ENCODE measurements around the gene PRAMEF18.
"Not testable (repeated sequence)": the region's sequence is repeated elsewhere in the genome, so short reads cannot be mapped to it uniquely, and the experiment has no call there.

Gene PRAMEF18

GRCh38 chr1:13230601-13231000 lies 4.6 kb upstream of the PRAMEF18 start:
- H3K9ac ChIP-seq (ENCODE audit: low read depth, low read length); H3K27me3 ChIP-seq (ENCODE audit: control insufficient read depth, insufficient read depth, low read length); H3K4me1 ChIP-seq (ENCODE audit: control insufficient read depth, insufficient read depth, low read length); H3K36me3 ChIP-seq (ENCODE audit: control insufficient read depth, insufficient read depth, low read length): not testable (repeated sequence)
- Histone ChIP-seq H3K9me3 (ENCODE audit: control insufficient read depth, insufficient read depth, low read length) (peaks cover 13% of the 10 kb centered on the region), H3K4me3 (ENCODE audit: low read depth, low read length) (peak overlapping the region; percentile 8)

DNA sequence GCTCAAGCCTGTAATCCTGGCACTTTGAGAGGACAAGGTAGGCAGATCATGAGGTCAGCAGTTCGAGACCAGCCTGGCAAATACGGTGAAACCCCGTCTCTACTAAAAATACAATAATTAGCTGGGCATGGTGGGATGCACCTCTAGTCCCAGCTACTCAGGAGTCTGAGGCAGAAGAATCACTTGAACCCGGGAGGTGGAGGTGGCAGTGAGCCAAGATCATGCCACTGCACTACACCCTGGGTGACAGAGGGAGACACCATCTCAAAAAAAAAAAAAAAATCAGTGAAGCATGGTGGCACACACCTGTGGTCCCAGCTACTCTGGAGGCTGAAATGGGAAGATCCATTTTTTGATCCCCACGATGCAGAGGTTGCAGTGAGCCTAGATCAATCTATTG lies 4.1 kb upstream of the PRAMEF18 start:
- not testable (repeated sequence) for H3K9ac ChIP-seq (ENCODE audit: low read depth, low read length); H3K4me1 ChIP-seq (ENCODE audit: control insufficient read depth, insufficient read depth, low read length); H3K4me3 ChIP-seq (ENCODE audit: low read depth, low read length); H3K36me3 ChIP-seq (ENCODE audit: control insufficient read depth, insufficient read depth, low read length); H3K27me3 ChIP-seq (ENCODE audit: control insufficient read depth, insufficient read depth, low read length)
- H3K9me3 ChIP-seq (ENCODE audit: control insufficient read depth, insufficient read depth, low read length), result peaks cover 13% of the 10 kb centered on the region

DNA sequence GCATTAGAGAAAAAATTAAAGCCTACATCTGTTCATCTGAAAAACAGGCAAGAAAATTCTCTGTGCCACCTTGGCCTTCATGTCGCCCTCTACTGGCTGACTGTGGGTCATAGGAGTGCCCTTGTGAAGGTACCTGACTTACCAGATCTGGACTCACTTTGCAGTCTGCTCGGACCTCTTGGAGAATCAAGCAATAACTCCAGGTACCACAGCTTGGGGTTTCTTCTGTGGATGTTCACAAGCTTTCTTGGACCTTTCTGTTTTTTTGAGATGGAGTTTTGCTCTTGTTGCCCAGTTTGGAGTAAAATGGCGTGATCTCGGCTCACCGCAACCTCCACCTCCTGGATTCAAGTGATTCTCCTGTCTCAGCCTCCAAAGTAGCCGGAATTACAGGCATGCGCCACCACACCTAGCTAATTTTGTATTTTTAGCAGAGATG lies 2.4 kb upstream of the PRAMEF18 start:
- H3K9ac ChIP-seq (ENCODE audit: low read depth, low read length), result no peak overlapping the region
- H3K36me3 ChIP-seq (ENCODE audit: control insufficient read depth, insufficient read depth, low read length), result no peaks in the 10 kb centered on the region
- H3K4me1 ChIP-seq (ENCODE audit: control insufficient read depth, insufficient read depth, low read length), result no peaks in the 10 kb centered on the region
- H3K9me3 ChIP-seq (ENCODE audit: control insufficient read depth, insufficient read depth, low read length), result peaks cover 17% of the 10 kb centered on the region
- no peaks in the 10 kb centered on the region for H3K27me3 ChIP-seq (ENCODE audit: control insufficient read depth, insufficient read depth, low read length)
- no peak overlapping the region for H3K4me3 ChIP-seq (ENCODE audit: low read depth, low read length)

GRCh38 chr1:13227271-13228055 lies 1.5 kb upstream of the PRAMEF18 start:
- peaks cover 17% of the 10 kb centered on the region for H3K9me3 ChIP-seq (ENCODE audit: control insufficient read depth, insufficient read depth, low read length)

DNA sequence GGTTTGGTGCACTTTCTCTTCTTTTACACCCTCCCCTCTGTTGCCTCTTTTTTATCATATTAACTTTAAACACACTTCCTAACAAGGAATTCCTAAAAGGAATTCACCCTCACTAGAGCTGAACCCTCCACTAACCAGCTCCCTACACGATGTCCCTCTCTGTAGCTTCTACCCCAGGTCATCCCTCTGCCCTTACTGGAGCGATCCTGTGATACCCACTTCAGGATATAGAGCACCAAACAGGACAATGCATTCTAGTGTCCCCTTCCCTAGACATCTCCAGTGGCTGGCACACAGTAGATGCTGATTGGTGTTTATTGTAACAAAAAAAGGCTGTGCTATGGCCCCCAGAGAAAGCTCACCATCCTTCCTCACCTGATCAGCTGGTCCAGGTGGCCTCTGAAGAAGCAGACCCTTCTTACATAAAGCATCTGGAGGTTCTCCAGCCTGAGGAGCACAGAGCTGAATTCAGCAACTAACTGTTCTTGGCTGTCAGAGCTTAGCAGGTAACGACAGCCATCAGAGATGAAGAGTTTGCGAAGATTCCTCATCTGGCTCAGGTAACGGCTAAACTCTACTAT lies 1.4 kb downstream of the PRAMEF18 start:
- Histone ChIP-seq H3K27me3 (ENCODE audit: control insufficient read depth, insufficient read depth, low read length) (no peaks in the 10 kb centered on the region), H3K4me1 (ENCODE audit: control insufficient read depth, insufficient read depth, low read length) (no peaks in the 10 kb centered on the region), H3K4me3 (ENCODE audit: low read depth, low read length) (no peak overlapping the region), H3K36me3 (ENCODE audit: control insufficient read depth, insufficient read depth, low read length) (no peaks in the 10 kb centered on the region), H3K9me3 (ENCODE audit: control insufficient read depth, insufficient read depth, low read length) (peaks cover 7% of the 10 kb centered on the region), H3K9ac (ENCODE audit: low read depth, low read length) (no peak overlapping the region)

More at GRCh38 chr1:13227271-13228055, 1.5 kb upstream of the PRAMEF18 start:
- H3K27me3 ChIP-seq (ENCODE audit: control insufficient read depth, insufficient read depth, low read length); H3K9ac ChIP-seq (ENCODE audit: low read depth, low read length); H3K4me3 ChIP-seq (ENCODE audit: low read depth, low read length); H3K36me3 ChIP-seq (ENCODE audit: control insufficient read depth, insufficient read depth, low read length); H3K4me1 ChIP-seq (ENCODE audit: control insufficient read depth, insufficient read depth, low read length): not testable (repeated sequence)

- not testable (repeated sequence) for H3K4me1 ChIP-seq (ENCODE audit: control insufficient read depth, insufficient read depth, low read length); H3K9me3 ChIP-seq (ENCODE audit: control insufficient read depth, insufficient read depth, low read length); H3K27me3 ChIP-seq (ENCODE audit: control insufficient read depth, insufficient read depth, low read length); H3K36me3 ChIP-seq (ENCODE audit: control insufficient read depth, insufficient read depth, low read length); H3K9ac ChIP-seq (ENCODE audit: low read depth, low read length); H3K4me3 ChIP-seq (ENCODE audit: low read depth, low read length)
These were observed 3.2 kb downstream of the PRAMEF18 start for GRCh38 chr1:13222788-13223187.

- not testable (repeated sequence) for H3K36me3 ChIP-seq (ENCODE audit: control insufficient read depth, insufficient read depth, low read length); H3K4me3 ChIP-seq (ENCODE audit: low read depth, low read length); H3K27me3 ChIP-seq (ENCODE audit: control insufficient read depth, insufficient read depth, low read length); H3K9me3 ChIP-seq (ENCODE audit: control insufficient read depth, insufficient read depth, low read length); H3K9ac ChIP-seq (ENCODE audit: low read depth, low read length); H3K4me1 ChIP-seq (ENCODE audit: control insufficient read depth, insufficient read depth, low read length)
These were observed 6.8 kb downstream of the PRAMEF18 start for GRCh38 chr1:13219203-13219602.

- H3K36me3 ChIP-seq (ENCODE audit: control insufficient read depth, insufficient read depth, low read length); H3K4me3 ChIP-seq (ENCODE audit: low read depth, low read length): not testable (repeated sequence)
These were observed 9.3 kb downstream of the PRAMEF18 start for GRCh38 chr1:13216619-13217018.

GRCh38 chr1:13208712-13209111 lies 17.2 kb downstream of the PRAMEF18 start:
- not testable (repeated sequence) for H3K27me3 ChIP-seq (ENCODE audit: control insufficient read depth, insufficient read depth, low read length); H3K4me1 ChIP-seq (ENCODE audit: control insufficient read depth, insufficient read depth, low read length); H3K4me3 ChIP-seq (ENCODE audit: low read depth, low read length); H3K9ac ChIP-seq (ENCODE audit: low read depth, low read length); H3K9me3 ChIP-seq (ENCODE audit: control insufficient read depth, insufficient read depth, low read length); H3K36me3 ChIP-seq (ENCODE audit: control insufficient read depth, insufficient read depth, low read length)

More at GRCh38 chr1:13216619-13217018, 9.3 kb downstream of the PRAMEF18 start:
- not testable (repeated sequence) for H3K9me3 ChIP-seq (ENCODE audit: control insufficient read depth, insufficient read depth, low read length); H3K27me3 ChIP-seq (ENCODE audit: control insufficient read depth, insufficient read depth, low read length); H3K4me1 ChIP-seq (ENCODE audit: control insufficient read depth, insufficient read depth, low read length); H3K9ac ChIP-seq (ENCODE audit: low read depth, low read length)

- H3K9ac ChIP-seq (ENCODE audit: low read depth, low read length); H3K9me3 ChIP-seq (ENCODE audit: control insufficient read depth, insufficient read depth, low read length); H3K4me3 ChIP-seq (ENCODE audit: low read depth, low read length); H3K27me3 ChIP-seq (ENCODE audit: control insufficient read depth, insufficient read depth, low read length); H3K4me1 ChIP-seq (ENCODE audit: control insufficient read depth, insufficient read depth, low read length); H3K36me3 ChIP-seq (ENCODE audit: control insufficient read depth, insufficient read depth, low read length): not testable (repeated sequence)
These were observed 24.6 kb downstream of the PRAMEF18 start, which contains the start of gene PRAMEF13 for GRCh38 chr1:13201309-13201708. TSS of gene PRAMEF13 (minus strand) at chr1:13201409. CDS start at chr1:13199589, 1,820 bp downstream.
